HG03095 (cell line): Measurements from ENCODE around the gene DENND6B.

ENCODE experiments used
- ATAC-seq: cut with Tn5 transposase; IDR thresholded peaks from one replicate; pipeline ENCODE4 v1.9.1; 2021; ENCODE audit warnings: moderate library complexity; ENCODE audit not compliant: unreplicated experiment

DENND6B gene

GRCh38 chr22:50289942-50290630 lies 36.7 kb downstream of the DENND6B start:
- ATAC-seq, result no peak

DNA sequence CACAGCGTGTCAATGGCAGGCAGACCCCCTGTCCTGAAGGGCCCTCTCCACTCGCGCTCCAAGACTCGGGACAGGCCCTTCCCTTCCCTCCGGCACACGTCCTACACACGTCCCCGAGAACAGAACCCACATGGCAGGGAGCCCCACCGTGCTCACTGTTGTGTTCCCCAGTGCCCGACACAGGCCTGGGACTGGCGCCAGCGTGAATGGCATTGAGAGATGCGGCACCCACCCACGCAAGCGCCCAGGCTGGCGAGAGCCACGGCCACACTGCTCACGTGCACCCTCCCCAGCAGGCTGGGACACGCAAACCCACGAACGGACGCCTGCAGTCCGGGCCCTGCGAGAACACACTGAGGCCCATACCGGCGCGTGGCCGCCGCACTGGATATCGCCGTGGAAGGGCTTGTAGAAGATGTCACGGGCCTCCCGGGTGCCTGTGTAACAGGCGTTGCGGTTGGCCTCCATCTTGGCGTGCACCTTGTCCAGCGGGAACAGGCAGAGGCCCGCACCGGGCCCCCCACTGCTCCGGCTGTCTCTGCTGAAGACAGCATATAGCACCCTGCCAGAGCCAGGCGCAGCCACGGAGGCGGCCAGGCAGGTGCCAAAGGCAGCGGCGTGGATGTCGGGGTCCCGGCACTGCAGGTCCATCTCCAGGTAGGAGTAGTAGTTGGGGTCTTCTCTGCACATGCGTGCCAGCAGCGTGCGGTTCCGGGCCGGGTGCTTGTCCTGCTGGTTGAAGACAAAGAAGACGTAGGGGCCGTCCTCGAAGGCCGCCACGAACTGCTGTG lies 37.5 kb downstream of the DENND6B start:
- ATAC-seq, result no peak

- ATAC-seq, result no peak
These were observed 39.1 kb downstream of the DENND6B start for GRCh38 chr22:50287731-50288130.

- no peak for ATAC-seq
These were observed 40.0 kb downstream of the DENND6B start for GRCh38 chr22:50286701-50287318.

DNA sequence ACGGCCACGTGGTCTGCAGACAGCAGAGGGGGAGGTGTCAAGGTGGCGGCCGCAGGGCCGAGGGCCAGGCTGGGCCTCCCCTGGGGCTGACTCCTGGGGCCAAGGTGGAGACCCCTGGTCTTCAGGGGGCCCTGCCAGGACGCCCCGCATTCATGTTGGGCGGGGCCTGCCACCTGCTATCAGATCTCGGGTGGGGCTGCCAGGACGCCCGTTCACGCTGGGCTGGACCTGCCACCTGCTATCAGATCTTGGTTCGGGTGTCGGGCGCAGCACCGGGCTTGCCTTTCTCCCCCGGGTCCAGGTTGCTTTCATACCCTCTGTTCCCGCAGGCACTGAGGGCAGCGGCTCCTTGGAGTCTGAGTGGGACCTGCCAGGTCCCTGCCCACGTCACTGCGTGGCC lies 40.5 kb downstream of the DENND6B start:
- no peak for ATAC-seq

DNA sequence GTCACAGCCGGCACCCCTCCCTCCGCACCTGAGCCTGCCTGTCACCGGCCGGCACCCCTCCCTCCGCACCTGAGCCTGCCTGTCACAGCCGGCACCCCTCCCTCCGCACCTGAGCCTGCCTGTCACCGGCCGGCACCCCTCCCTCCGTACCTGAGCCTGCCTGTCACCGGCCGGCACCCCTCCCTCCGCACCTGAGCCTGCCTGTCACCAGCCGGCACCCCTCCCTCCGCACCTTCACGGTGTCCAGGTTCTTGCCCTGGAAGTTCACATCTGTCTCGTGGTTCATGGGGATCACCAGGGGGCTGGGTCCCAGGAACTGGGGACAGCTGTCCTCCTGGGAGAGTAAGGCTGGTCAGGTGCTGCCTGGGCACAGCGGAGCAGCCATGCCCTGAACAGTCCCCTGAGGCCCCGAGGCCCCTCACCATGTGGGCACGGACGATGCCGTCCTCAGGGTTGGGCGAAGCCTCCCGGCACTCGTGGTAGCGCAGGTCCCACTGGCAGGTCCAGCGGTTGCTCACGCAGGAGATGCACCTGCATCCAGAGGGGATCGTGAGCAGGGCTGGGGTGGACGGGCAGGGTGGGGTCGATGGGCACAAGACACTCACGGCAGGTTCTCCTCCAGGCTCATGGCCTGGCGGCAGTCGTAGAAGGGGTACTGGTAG lies 41.1 kb downstream of the DENND6B start:
- ATAC-seq, result no peak

DNA sequence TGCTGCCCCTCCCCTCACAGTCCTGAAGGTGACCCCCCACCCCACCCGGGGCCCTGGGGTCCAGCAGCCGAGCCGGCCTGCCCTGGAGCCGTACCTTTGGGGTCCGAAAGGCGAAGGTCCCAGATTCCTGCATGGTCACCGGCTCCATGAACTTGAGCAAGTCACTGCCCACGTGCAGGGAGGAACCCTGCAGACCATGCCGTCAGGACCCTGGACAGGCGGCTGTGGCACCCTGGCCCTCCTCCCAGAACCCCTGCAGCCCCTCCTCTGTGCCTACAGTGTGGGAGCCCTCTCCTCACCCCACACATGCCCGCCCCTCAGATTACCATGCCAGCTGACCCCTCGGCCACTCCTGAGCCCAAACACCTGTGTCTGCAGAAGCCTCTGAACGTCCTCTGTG lies 42.3 kb downstream of the DENND6B start:
- ATAC-seq, result no peak

DNA sequence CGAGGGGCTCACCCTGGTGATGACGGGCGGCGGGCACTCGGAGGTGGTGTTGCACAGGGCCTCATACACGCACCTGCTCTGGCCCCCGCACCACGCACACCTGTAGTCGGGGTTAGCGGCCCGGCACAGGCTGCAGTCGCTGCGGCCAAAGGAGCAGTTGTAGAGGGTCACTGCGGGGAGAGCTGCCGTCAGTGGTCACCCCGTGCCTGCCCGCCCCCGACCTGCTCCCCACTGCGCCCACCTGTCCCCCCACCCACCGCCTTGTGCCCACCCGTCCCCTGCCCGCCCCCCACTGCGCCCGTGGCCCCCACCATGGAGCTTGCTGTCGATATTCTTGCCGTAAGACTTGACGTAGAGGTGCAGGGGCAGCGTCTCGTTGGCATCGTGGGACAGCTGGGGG lies 43.0 kb downstream of the DENND6B start:
- no peak for ATAC-seq

GRCh38 chr22:50282361-50283155 lies 44.3 kb downstream of the DENND6B start:
- ATAC-seq, result no peak

- no peak for ATAC-seq
These were observed 44.9 kb downstream of the DENND6B start for GRCh38 chr22:50281957-50282356.

DNA sequence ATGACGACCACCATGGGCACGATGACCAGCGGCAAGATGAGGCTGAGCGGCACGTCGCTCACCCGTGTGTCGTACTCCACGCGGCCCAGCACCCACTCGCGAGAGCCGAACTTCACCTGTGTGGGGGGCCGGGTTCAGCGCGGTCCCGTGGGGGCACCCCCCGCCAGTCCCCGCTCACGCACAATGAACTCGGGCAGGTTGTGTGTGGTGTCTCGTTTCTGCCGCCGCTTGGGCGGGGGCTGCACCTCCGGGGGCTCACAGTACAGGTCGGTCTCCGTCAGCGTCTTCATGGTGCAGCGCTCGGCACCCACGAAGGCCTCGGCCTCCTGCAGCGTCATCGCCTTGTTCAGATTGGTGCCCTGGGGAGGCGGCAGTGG lies 45.4 kb downstream of the DENND6B start:
- ATAC-seq, result no peak

DNA sequence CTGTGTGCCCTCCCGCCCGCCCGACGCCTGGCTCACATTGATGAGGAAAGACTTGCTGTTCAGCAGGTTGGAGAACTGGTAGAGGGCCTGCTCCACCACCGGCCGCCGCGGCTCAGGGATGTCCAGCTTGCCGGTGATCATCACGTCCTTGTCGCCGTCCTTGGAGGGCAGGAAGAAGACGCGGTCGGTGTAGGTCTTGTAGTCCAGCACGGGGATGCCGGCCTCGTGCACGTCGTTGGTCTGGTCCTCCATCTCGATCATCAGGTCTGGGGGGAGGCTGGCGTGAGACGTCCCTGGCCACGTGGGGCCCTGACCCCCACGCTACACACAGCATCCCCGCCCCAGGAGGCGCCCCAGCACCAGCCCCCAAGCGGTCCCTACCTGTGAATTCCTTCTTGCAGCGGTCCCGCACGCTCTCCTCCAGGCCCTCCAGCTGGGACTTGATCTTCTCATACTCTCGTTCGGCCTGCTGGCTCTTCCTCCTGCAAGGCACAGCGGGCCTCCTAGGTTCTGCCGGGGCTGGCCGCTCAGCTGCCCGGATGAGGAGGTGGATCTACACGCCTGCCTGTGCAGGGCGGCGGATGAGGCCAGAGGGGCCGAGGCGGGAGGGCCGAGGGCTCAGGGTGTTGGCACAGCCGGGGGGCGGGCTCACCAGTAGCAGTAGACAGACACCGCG lies 46.0 kb downstream of the DENND6B start:
- ATAC-seq, result no peak

DNA sequence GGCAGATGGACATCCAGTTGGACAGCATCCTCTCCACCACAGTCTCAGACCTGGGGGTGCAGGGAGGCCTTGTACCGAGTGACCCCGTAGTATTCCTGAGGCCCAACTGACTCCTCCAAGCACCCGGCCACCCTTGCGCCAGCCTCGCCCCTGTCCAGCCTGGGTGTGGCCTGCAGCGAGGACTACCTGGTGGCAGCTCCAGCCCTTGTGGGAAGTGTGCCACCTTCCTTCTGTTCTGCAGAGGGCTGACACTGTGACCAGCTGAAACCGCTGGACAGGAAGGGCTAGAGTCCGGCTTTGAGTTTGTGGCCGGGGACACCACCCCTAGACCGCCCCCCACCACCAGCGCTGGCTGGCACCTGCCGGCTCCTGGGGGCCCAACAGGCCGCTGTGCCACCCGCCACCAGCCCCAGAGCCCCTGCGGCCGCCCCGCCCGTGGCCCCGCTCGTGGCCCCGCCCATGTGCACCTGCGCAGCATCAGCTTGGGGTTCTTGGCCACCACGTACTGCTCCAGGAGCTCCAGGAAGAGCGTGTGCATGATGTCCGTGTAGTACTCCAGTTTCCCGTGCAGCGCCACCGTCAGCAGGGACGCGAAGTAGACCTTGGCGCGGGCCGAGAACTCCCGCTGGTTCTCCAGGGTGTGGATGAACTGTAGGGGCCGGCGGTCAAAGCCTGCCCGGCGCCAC lies 46.6 kb downstream of the DENND6B start:
- no peak for ATAC-seq

DNA sequence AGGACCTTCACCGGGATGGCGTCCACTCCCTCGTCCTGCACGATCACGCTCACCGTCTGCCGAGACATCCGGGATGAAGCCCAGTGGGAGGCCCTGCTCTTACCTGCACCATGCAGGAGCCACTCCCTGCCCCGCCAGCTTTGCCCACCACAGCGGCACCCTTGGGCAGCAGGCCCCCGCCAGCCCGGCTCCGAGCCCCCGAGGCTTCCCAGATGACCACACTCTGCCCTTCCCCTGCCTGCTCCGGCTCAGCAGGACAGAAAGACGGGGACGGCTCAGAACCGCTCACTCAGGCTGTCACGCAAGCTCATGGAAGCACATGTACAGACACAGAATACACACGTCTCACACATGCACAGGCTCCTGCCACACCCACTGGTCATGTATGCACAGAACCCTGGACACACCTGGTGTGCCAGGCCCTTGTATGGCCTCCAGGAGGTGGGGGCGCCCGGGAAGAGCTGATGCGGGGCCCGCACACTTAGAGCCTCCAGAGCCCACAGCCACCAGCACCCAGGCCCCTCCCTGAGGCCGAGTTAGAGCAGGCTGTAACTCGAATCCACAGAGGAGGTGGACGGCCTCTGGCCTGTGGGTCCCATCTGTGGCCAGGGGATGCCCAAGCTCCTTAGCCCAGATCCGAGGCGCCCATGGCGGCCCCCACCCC lies 47.7 kb downstream of the DENND6B start:
- no peak for ATAC-seq

DNA sequence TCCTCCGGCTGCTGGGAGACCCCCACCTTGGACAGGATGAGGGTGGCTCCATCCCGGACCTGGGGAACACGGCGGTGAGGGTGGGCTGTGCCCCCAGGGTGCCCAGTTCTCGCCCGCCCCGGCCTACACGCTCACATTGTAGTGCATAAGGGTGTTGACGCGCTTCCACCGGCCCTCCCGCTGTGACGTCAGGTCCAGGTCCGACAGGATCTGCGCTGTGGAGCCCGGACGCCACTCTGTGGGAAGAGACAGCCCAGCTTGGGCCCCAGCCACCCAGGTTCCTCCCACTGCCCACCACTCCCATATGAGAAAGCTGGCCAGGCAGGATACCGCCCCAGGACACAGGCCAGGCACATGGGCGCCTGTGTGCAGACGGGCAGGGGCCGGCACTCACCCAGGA lies 48.4 kb downstream of the DENND6B start:
- ATAC-seq, result no peak

DNA sequence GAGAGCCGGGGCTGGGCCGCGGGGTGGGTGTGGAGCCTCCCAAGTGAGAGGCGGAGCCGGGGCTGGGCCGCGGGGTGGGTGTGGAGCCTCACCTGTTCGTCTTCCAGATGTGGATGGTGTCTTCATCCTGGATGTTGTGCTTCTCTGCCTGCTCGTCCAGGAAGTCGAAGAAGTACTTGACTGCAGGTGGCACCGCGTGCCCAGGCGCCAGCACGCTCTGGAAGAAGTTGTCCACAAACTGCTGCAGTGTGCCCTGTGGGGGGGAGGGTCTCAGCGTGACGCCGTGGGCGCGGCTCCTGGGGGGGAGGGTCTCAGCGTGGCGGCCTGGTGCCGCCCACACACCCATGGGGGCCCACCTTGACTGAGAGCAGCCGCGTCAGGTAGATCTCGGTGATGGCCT lies 49.1 kb downstream of the DENND6B start:
- no peak for ATAC-seq

- no peak for ATAC-seq
These were observed 50.7 kb downstream of the DENND6B start for GRCh38 chr22:50276143-50276542.

- no peak for ATAC-seq
These were observed 51.4 kb downstream of the DENND6B start for GRCh38 chr22:50275181-50276055.
